Gastrocnemius medialis (tissue), 4 donors: ENCODE results near the gene FLNB. TPM values are rescaled to one million over a fixed set of nuclear protein-coding genes. Genes with fewer than 3 reads are reported as not detected.

Experiments
- ATAC-seq, 2 donors: fragments of 150-250 bp; one replicate each; pipeline ENCODE4 v1.9.1; 2016
- DNase-seq, 2 donors: peaks; one replicate each; pipeline ENCODE4 v3.0.0-alpha.2; 2019
- H3K27ac ChIP-seq, 4 donors: fragments of 200-600 bp; sonication (generic); 1 replicate in 1 of 4; 2 replicates in 3 of 4; pipeline ENCODE4 v1.5.1; 2016 to 2018; ENCODE audit warnings: mild to moderate bottlenecking in 2 of 4, moderate library complexity in 1 of 4
- H3K27me3 ChIP-seq, 3 donors: fragments of 200-600 bp; sonication (generic) in 2 of 3; 1 replicate in 1 of 3; 2 replicates in 2 of 3; pipeline versions ENCODE4 v1.5.1 to v1.6.0; 2016 to 2019; ENCODE audit warnings: mild to moderate bottlenecking in 1 of 3, moderate library complexity in 1 of 3
- H3K36me3 ChIP-seq, 2 donors: fragments of 200-600 bp; sonication (generic) in 1 of 2; one replicate each; pipeline ENCODE4 v1.5.1; 2017 to 2018
- H3K4me1 ChIP-seq, 2 donors: fragments of 200-600 bp; sonication (generic) in 1 of 2; one replicate each; pipeline ENCODE4 v1.5.1; 2016 to 2017; ENCODE audit warnings: mild to moderate bottlenecking in 2 of 2
- H3K4me3 ChIP-seq, 4 donors: fragments of 200-600 bp; sonication (generic) in 3 of 4; 1 replicate in 1 of 4; 2 replicates in 3 of 4; pipeline ENCODE4 v1.5.1; 2016 to 2019; ENCODE audit warnings: mild to moderate bottlenecking in 2 of 4
- H3K9me3 ChIP-seq, 3 donors: fragments of 200-600 bp; sonication (generic) in 2 of 3; 1 replicate in 1 of 3; 2 replicates in 2 of 3; pipeline ENCODE4 v1.5.1; 2016 to 2019
- CTCF ChIP-seq, 5 experiments: fragments of 450-650 bp in 3 of 5; fragments of 200-600 bp in 2 of 5; sonication (generic) in 2 of 5; IDR thresholded peaks in 4 of 5; conservative IDR thresholded peaks in 1 of 5; 1 replicate in 4 of 5; 2 replicates in 1 of 5; pipeline ENCODE4 v1.5.1; 2016 to 2019; ENCODE audit warnings: antibody characterized with exemption in 5 of 5, mild to moderate bottlenecking in 3 of 5, moderate library complexity in 3 of 5
- POLR2A ChIP-seq, 2 donors: fragments of 450-650 bp; IDR thresholded peaks; one replicate each; pipeline ENCODE4 v1.6.1; 2017; ENCODE audit warnings: antibody characterized with exemption in 2 of 2, mild to moderate bottlenecking in 2 of 2, moderate library complexity in 2 of 2
- in situ Hi-C, 4 donors: fragments of 200-750 bp; cut with MboI; loops; one replicate each; pipeline versions ENCODE4 v1.15.0 to v1.8.0; 2017; ENCODE audit warnings: low sequenced_read_pairs in 4 of 4
- intact Hi-C: fragments of 100-400 bp; cut with DNase I; formaldehyde crosslinking; loops from one replicate; pipeline ENCODE4 v1.15.1; 2023; ENCODE audit warnings: low total_unique reads
- total RNA-seq, 4 donors: library from RNA; depleted of rRNA; stranded (reverse); fragments of >200 nt; gene quantifications; one replicate each; pipeline versions ENCODE4 v1.1.0 to v1.2.3, GENCODE V29; 2016

FLNB gene
- total RNA-seq, 4 donors from 2014 or later = 10.9 to 21.5 (median 12.0) TPM

- H3K27ac ChIP-seq = no peak overlapping the region
- TF ChIP-seq CTCF (IDR thresholded peaks at IDR 0.05 in 4 of 5, conservative IDR thresholded peaks at IDR 0.05 in 1 of 5) = no peak
- TF ChIP-seq POLR2A (IDR thresholded peaks at IDR 0.05) = no peak
- no peak overlapping the region for H3K4me3 ChIP-seq
- in situ Hi-C loops (no loop called here), intact Hi-C loops (no loop called here)
- DNase-seq (no peak), ATAC-seq (no peak)
- H3K4me1 ChIP-seq = no peaks in the 10 kb centered on the region
- H3K27me3 ChIP-seq = no peaks in the 10 kb centered on the region
- no peaks in the 10 kb centered on the region for H3K36me3 ChIP-seq
- H3K9me3 ChIP-seq = no peaks in the 10 kb centered on the region
Measured at GRCh38 chr3:58129041-58129770, 121.0 kb downstream of the FLNB start.

GRCh38 chr3:58130591-58130990 is 122.4 kb downstream of the FLNB start:
- Histone ChIP-seq H3K36me3 (no peaks in the 10 kb centered on the region), H3K27me3 (no peaks in the 10 kb centered on the region), H3K27ac (no peak overlapping the region), H3K4me3 (no peak overlapping the region), H3K4me1 (no peaks in the 10 kb centered on the region), H3K9me3 (no peaks in the 10 kb centered on the region)
- intact Hi-C loops (no loop called here), in situ Hi-C loops (no loop called here)
- TF ChIP-seq POLR2A (IDR thresholded peaks at IDR 0.05) = no peak
- TF ChIP-seq CTCF (IDR thresholded peaks at IDR 0.05 in 4 of 5, conservative IDR thresholded peaks at IDR 0.05 in 1 of 5) = no peak
- no peak for DNase-seq
- no peak for ATAC-seq

- no peaks in the 10 kb centered on the region for H3K4me1 ChIP-seq
- no peak overlapping the region for H3K27ac ChIP-seq
- in situ Hi-C loops (no loop called here), intact Hi-C loops (no loop called here)
- no peaks in the 10 kb centered on the region for H3K9me3 ChIP-seq
- no peaks in the 10 kb centered on the region for H3K27me3 ChIP-seq
- ATAC-seq = no peak
- no peak overlapping the region for H3K4me3 ChIP-seq
- no peak for TF ChIP-seq CTCF (IDR thresholded peaks at IDR 0.05 in 4 of 5, conservative IDR thresholded peaks at IDR 0.05 in 1 of 5)
- TF ChIP-seq POLR2A (IDR thresholded peaks at IDR 0.05) = no peak
- DNase-seq = no peak
- no peaks in the 10 kb centered on the region for H3K36me3 ChIP-seq
Measured at GRCh38 chr3:58131101-58131825, 123.0 kb downstream of the FLNB start.

GRCh38 chr3:58132850-58133249 is 124.6 kb downstream of the FLNB start:
- no peaks in the 10 kb centered on the region for H3K9me3 ChIP-seq
- H3K4me3 ChIP-seq = no peak overlapping the region
- no peak overlapping the region for H3K27ac ChIP-seq
- intact Hi-C loops (no loop called here), in situ Hi-C loops (no loop called here)
- no peaks in the 10 kb centered on the region for H3K27me3 ChIP-seq
- ATAC-seq (no peak), DNase-seq (no peak)
- H3K4me1 ChIP-seq = no peaks in the 10 kb centered on the region
- no peak for TF ChIP-seq POLR2A (IDR thresholded peaks at IDR 0.05)
- H3K36me3 ChIP-seq = no peaks in the 10 kb centered on the region

GRCh38 chr3:58134468-58134867 is 126.2 kb downstream of the FLNB start:
- no peaks in the 10 kb centered on the region for H3K36me3 ChIP-seq
- no peaks in the 10 kb centered on the region for H3K4me1 ChIP-seq
- H3K4me3 ChIP-seq = no peak overlapping the region
- no peak for ATAC-seq
- intact Hi-C loops (no loop called here), in situ Hi-C loops (no loop called here)
- no peak for TF ChIP-seq POLR2A (IDR thresholded peaks at IDR 0.05)
- no peak for TF ChIP-seq CTCF (IDR thresholded peaks at IDR 0.05 in 4 of 5, conservative IDR thresholded peaks at IDR 0.05 in 1 of 5)
- no peaks in the 10 kb centered on the region for H3K9me3 ChIP-seq
- H3K27me3 ChIP-seq = no peaks in the 10 kb centered on the region
- H3K27ac ChIP-seq = no peak overlapping the region
- no peak for DNase-seq
